Gastrocnemius medialis (tissue), 4 donors: ENCODE data around the gene KCNIP4. TPM values are rescaled to one million over a fixed set of nuclear protein-coding genes. Genes with fewer than 3 reads are reported as not detected.

Source experiments
- ATAC-seq, 2 donors: fragments of 150-250 bp; one replicate each; pipeline ENCODE4 v1.9.1; 2016
- DNase-seq, 2 donors: peaks; one replicate each; pipeline ENCODE4 v3.0.0-alpha.2; 2019
- H3K27ac ChIP-seq, 4 donors: fragments of 200-600 bp; sonication (generic); 1 replicate in 1 of 4; 2 replicates in 3 of 4; pipeline ENCODE4 v1.5.1; 2016 to 2018; ENCODE audit warnings: mild to moderate bottlenecking in 2 of 4, moderate library complexity in 1 of 4
- H3K27me3 ChIP-seq, 3 donors: fragments of 200-600 bp; sonication (generic) in 2 of 3; 1 replicate in 1 of 3; 2 replicates in 2 of 3; pipeline versions ENCODE4 v1.5.1 to v1.6.0; 2016 to 2019; ENCODE audit warnings: mild to moderate bottlenecking in 1 of 3, moderate library complexity in 1 of 3
- H3K36me3 ChIP-seq, 2 donors: fragments of 200-600 bp; sonication (generic) in 1 of 2; one replicate each; pipeline ENCODE4 v1.5.1; 2017 to 2018
- H3K4me1 ChIP-seq, 2 donors: fragments of 200-600 bp; sonication (generic) in 1 of 2; one replicate each; pipeline ENCODE4 v1.5.1; 2016 to 2017; ENCODE audit warnings: mild to moderate bottlenecking in 2 of 2
- H3K4me3 ChIP-seq, 4 donors: fragments of 200-600 bp; sonication (generic) in 3 of 4; 1 replicate in 1 of 4; 2 replicates in 3 of 4; pipeline ENCODE4 v1.5.1; 2016 to 2019; ENCODE audit warnings: mild to moderate bottlenecking in 2 of 4
- H3K9me3 ChIP-seq, 3 donors: fragments of 200-600 bp; sonication (generic) in 2 of 3; 1 replicate in 1 of 3; 2 replicates in 2 of 3; pipeline ENCODE4 v1.5.1; 2016 to 2019
- POLR2A ChIP-seq, 2 donors: fragments of 450-650 bp; IDR thresholded peaks; one replicate each; pipeline ENCODE4 v1.6.1; 2017; ENCODE audit warnings: antibody characterized with exemption in 2 of 2, mild to moderate bottlenecking in 2 of 2, moderate library complexity in 2 of 2
- in situ Hi-C, 4 donors: fragments of 200-750 bp; cut with MboI; loops; one replicate each; pipeline versions ENCODE4 v1.15.0 to v1.8.0; 2017; ENCODE audit warnings: low sequenced_read_pairs in 4 of 4
- intact Hi-C: fragments of 100-400 bp; cut with DNase I; formaldehyde crosslinking; loops from one replicate; pipeline ENCODE4 v1.15.1; 2023; ENCODE audit warnings: low total_unique reads
- total RNA-seq, 4 donors: library from RNA; depleted of rRNA; stranded (reverse); fragments of >200 nt; gene quantifications; one replicate each; pipeline versions ENCODE4 v1.1.0 to v1.2.3, GENCODE V29; 2016
- TF ChIP-seq, protein P1 (sequence below), 5 experiments: fragments of 450-650 bp in 3 of 5; fragments of 200-600 bp in 2 of 5; sonication (generic) in 2 of 5; IDR thresholded peaks in 4 of 5; conservative IDR thresholded peaks in 1 of 5; 1 replicate in 4 of 5; 2 replicates in 1 of 5; pipeline ENCODE4 v1.5.1; 2016 to 2019; ENCODE audit warnings: antibody characterized with exemption in 5 of 5, mild to moderate bottlenecking in 3 of 5, moderate library complexity in 3 of 5

KCNIP4 gene
- total RNA-seq, 4 donors from 2014 or later = not detected

DNA sequence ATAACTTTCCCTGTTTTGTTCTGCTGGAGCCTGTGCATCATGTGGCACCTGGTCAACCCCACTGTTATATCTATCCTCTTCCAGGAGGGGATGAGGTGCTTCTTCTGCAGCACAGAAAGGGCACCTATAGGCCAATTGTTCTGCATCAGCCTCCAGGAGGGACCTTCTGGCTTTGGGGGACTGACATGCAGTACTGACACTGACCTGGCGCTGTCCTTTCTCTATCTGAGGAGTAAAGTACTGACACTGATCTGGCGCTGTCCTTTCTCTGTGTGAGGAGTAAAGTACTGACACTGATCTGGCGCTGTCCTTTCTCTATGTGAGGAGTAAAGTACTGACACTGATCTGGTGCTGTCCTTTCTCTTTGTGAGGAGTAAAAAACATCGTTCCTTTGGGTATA is 749.9 kb downstream of the KCNIP4 start:
- ATAC-seq = no peak
- DNase-seq = no peak
- TF ChIP-seq POLR2A (IDR thresholded peaks at IDR 0.05) = no peak
- TF ChIP-seq, protein P1, sequence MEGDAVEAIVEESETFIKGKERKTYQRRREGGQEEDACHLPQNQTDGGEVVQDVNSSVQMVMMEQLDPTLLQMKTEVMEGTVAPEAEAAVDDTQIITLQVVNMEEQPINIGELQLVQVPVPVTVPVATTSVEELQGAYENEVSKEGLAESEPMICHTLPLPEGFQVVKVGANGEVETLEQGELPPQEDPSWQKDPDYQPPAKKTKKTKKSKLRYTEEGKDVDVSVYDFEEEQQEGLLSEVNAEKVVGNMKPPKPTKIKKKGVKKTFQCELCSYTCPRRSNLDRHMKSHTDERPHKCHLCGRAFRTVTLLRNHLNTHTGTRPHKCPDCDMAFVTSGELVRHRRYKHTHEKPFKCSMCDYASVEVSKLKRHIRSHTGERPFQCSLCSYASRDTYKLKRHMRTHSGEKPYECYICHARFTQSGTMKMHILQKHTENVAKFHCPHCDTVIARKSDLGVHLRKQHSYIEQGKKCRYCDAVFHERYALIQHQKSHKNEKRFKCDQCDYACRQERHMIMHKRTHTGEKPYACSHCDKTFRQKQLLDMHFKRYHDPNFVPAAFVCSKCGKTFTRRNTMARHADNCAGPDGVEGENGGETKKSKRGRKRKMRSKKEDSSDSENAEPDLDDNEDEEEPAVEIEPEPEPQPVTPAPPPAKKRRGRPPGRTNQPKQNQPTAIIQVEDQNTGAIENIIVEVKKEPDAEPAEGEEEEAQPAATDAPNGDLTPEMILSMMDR (IDR thresholded peaks at IDR 0.05 in 4 of 5, conservative IDR thresholded peaks at IDR 0.05 in 1 of 5) = no peak
- H3K36me3 ChIP-seq = no peaks in the 10 kb centered on the region
- no peaks in the 10 kb centered on the region for H3K4me1 ChIP-seq
- H3K27me3 ChIP-seq = no peaks in the 10 kb centered on the region
- no peak overlapping the region for H3K4me3 ChIP-seq
- H3K27ac ChIP-seq = no peak overlapping the region
- H3K9me3 ChIP-seq = no peaks in the 10 kb centered on the region
- in situ Hi-C loops = no loop called here
- intact Hi-C loops = no loop called here

DNA sequence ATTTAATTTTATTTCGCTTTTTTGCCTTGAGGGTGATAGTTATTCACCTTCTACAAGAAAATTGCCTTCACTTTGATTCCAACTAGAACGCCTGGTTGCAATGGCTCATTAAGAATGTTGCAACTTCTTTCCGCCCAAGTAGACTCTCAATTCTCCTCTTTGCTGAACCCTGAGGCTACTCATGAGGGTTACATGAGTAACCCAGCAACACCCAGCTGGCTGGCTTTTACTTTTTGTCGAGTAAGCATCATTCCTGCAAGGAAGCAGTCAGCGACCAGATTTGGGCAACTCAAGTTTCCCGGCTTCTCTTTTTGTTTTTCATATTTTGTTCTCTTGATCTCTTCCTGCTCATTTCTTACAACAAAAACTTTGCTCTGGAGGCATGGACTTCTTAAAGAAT is 752.9 kb downstream of the KCNIP4 start:
- no peak for ATAC-seq
- in situ Hi-C loops = no loop called here
- intact Hi-C loops = no loop called here
- no peaks in the 10 kb centered on the region for H3K4me1 ChIP-seq
- H3K27ac ChIP-seq = no peak overlapping the region
- no peak for TF ChIP-seq POLR2A (IDR thresholded peaks at IDR 0.05)
- TF ChIP-seq, protein P1 (IDR thresholded peaks at IDR 0.05 in 4 of 5, conservative IDR thresholded peaks at IDR 0.05 in 1 of 5) = no peak
- no peak for DNase-seq
- no peak overlapping the region for H3K4me3 ChIP-seq
- H3K27me3 ChIP-seq = no peaks in the 10 kb centered on the region
- no peaks in the 10 kb centered on the region for H3K36me3 ChIP-seq
- H3K9me3 ChIP-seq = no peaks in the 10 kb centered on the region

DNA sequence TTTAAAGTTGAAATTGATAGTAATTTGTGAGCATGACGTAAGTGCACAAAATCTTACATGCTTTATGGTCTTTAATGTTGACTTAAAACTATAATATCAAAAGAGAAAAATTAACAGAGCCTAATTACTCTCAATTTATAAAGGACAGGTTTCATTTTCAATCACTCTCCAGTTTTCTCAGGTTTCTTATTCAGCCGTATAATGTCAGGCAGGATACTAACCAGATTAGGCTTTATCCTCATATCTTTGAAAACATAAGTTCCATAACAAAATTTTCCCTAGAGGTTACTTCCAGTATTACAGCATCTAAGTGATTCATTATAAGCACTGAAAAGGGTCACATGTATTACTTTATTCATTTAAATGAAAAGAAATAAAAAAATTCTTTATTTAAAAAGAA is 756.2 kb downstream of the KCNIP4 start:
- ATAC-seq (no peak), DNase-seq (no peak)
- no peaks in the 10 kb centered on the region for H3K36me3 ChIP-seq
- H3K27ac ChIP-seq = no peak overlapping the region
- H3K27me3 ChIP-seq = no peaks in the 10 kb centered on the region
- no peaks in the 10 kb centered on the region for H3K9me3 ChIP-seq
- in situ Hi-C loops = no loop called here
- no peaks in the 10 kb centered on the region for H3K4me1 ChIP-seq
- no peak overlapping the region for H3K4me3 ChIP-seq
- TF ChIP-seq, protein P1 (IDR thresholded peaks at IDR 0.05 in 4 of 5, conservative IDR thresholded peaks at IDR 0.05 in 1 of 5) = no peak
- TF ChIP-seq POLR2A (IDR thresholded peaks at IDR 0.05) = no peak
- intact Hi-C loops = no loop called here

DNA sequence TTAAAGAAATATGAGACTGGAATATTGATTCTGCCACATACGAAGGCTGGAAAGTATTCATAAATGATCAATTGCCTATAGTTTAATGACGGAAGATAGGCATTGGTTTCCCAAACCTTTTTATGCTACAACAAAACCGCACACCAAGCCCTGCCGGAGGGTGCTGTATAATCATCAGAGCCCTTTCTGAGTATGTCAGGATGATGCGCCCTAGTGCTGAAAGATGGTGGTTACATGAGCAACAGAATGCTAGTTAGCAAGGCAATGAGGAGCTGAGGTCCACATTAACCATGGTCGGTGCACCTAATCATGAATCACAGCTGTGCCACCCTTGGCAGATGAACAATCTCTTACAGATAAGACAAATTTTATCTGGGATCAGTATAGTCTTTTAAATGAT is 757.3 kb downstream of the KCNIP4 start:
- Histone ChIP-seq H3K27me3 (no peaks in the 10 kb centered on the region), H3K9me3 (no peaks in the 10 kb centered on the region), H3K27ac (no peak overlapping the region), H3K36me3 (no peaks in the 10 kb centered on the region), H3K4me3 (no peak overlapping the region), H3K4me1 (no peaks in the 10 kb centered on the region)
- DNase-seq (no peak), ATAC-seq (no peak)
- intact Hi-C loops (no loop called here), in situ Hi-C loops (no loop called here)
- no peak for TF ChIP-seq POLR2A (IDR thresholded peaks at IDR 0.05)
- TF ChIP-seq, protein P1 (IDR thresholded peaks at IDR 0.05 in 4 of 5, conservative IDR thresholded peaks at IDR 0.05 in 1 of 5) = no peak

DNA sequence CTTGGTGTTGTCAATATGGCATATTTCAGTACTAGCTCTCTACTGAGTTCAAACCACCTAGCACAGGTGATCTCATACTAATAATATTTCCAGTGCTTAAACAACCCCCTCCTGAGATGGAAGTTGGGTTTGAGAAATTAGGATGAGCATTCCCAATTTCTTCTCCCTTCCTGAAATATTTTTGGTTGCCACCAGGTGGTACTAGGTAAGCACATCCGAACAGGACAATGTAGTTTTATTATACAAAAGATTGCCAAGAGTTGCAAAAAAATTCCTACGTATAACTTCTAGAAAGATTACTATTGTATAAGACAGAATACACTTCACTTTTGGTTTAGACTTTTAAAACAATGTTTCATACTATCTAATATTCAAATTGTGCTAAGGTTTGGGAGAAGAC is 763.8 kb downstream of the KCNIP4 start:
- intact Hi-C loops (no loop called here), in situ Hi-C loops (no loop called here)
- no peak overlapping the region for H3K27ac ChIP-seq
- DNase-seq (no peak), ATAC-seq (no peak)
- no peak overlapping the region for H3K4me3 ChIP-seq
- no peaks in the 10 kb centered on the region for H3K36me3 ChIP-seq
- TF ChIP-seq POLR2A (IDR thresholded peaks at IDR 0.05) = no peak
- TF ChIP-seq, protein P1 (IDR thresholded peaks at IDR 0.05 in 4 of 5, conservative IDR thresholded peaks at IDR 0.05 in 1 of 5) = no peak
- no peaks in the 10 kb centered on the region for H3K9me3 ChIP-seq
- H3K27me3 ChIP-seq = no peaks in the 10 kb centered on the region
- no peaks in the 10 kb centered on the region for H3K4me1 ChIP-seq
